ENCODE results near the gene HERC6.
"Not testable (repeated sequence)": the region's sequence is repeated elsewhere in the genome, so short reads cannot be mapped to it uniquely, and the experiment has no call there.

The HERC6 gene

DNA sequence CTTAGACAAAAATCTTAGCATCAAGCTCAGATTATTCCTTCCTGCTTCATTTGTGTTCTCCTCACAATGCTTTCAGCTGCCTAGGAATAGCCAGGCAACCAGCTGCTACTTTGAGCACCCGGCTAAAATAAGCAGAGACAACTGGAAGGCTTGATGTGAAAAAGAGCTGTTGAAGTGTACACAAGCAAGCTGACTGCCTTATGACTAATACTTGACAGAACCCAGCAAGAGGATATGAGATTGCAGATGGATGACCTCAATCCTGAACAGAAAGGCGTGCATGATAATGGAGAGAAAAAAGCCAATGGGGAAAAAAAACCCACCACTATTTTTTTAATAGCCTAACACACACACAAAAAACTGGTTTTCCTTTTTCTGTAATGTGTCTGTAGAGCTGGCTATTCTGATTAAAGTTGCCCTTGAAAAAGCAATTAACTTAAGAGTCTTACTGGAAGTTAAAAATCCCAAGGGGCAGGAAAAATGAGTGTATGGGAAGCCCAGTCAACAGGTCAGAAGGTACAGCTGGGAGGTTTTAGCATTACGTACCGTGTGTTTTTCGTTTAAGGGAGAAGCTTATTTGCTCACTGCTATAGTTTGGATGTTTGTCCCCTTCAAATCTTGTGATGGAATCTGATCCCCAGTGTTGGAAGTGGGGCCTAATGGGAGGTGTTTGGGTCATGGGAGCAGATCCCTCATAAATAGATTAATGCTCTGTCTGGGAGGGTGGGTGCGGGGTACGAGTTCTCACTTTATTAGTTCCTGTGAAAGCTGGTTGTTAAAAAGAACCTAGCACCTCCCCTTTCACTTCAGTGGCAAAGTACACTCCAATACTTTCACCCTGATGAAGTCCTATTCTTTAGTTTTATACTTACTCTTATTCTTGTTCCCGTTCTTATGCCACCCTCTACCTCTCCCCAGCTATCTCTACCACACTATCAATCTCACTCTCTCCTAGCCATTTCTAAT, 37.1 kb upstream of the HERC6 start:
- Histone ChIP-seq H3K4me1 (ENCODE audit: insufficient read depth, low read length, poor library complexity, severe bottlenecking) (no peaks in the 10 kb centered on the region), H3K27me3 (ENCODE audit: insufficient read depth, low read length, poor library complexity, severe bottlenecking) (no peaks in the 10 kb centered on the region), H3K4me3 (ENCODE audit: low read length, poor library complexity, severe bottlenecking) (no peak overlapping the region), H3K9ac (ENCODE audit: low read depth, low read length, poor library complexity, severe bottlenecking) (no peak overlapping the region), H3K4me2 (ENCODE audit: low read depth, low read length, poor library complexity, severe bottlenecking) (no peak overlapping the region), H3F3A (ENCODE audit: low read depth) (no peaks in the 10 kb centered on the region), H3K79me2 (ENCODE audit: insufficient read depth, low read length) (no peaks in the 10 kb centered on the region), H3K36me3 (ENCODE audit: insufficient read depth, low read length) (no peaks in the 10 kb centered on the region), H2AFZ (ENCODE audit: low read length) (peak overlapping the region; percentile 35; the same call in 1 of the 2 replicates), H3K9me3 (ENCODE audit: insufficient read depth, low read depth, low read length) (no peaks in the 10 kb centered on the region), H3K9me2 (replicated peaks; ENCODE audit: low read depth, low read length) (no peaks in the 10 kb centered on the region), H4K20me1 (ENCODE audit: insufficient read depth, low read length, poor library complexity, severe bottlenecking) (no peaks in the 10 kb centered on the region)
- TF ChIP-seq, protein P1, sequence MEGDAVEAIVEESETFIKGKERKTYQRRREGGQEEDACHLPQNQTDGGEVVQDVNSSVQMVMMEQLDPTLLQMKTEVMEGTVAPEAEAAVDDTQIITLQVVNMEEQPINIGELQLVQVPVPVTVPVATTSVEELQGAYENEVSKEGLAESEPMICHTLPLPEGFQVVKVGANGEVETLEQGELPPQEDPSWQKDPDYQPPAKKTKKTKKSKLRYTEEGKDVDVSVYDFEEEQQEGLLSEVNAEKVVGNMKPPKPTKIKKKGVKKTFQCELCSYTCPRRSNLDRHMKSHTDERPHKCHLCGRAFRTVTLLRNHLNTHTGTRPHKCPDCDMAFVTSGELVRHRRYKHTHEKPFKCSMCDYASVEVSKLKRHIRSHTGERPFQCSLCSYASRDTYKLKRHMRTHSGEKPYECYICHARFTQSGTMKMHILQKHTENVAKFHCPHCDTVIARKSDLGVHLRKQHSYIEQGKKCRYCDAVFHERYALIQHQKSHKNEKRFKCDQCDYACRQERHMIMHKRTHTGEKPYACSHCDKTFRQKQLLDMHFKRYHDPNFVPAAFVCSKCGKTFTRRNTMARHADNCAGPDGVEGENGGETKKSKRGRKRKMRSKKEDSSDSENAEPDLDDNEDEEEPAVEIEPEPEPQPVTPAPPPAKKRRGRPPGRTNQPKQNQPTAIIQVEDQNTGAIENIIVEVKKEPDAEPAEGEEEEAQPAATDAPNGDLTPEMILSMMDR (conservative IDR thresholded peaks at IDR 0.05; ENCODE audit: low read length) = no peak
- TF ChIP-seq EZH2phosphoT487 (IDR thresholded peaks at IDR 0.05; ENCODE audit: borderline replicate concordance) = no peak

DNA sequence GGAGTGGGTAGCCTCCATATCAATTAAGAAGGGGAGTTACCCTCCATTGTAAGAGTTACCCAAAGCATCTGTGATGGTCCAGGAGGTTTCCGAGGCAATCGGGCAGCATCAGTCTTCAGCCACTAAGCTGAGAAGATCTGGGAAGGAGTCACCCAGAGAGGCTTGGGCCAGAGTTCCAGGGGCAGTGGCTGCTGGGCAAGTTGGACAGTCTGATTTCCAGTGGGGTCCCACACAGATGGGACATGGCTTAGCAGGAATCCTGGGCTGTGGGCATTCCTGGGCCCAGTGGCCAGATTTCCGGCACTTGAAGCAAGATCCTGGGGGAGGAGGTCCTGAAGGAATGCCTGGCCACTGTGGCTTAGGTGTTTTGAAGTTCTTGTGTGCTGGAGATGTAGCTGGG, 31.8 kb upstream of the HERC6 start:
- H3K9me3 ChIP-seq (ENCODE audit: insufficient read depth, low read depth, low read length); H3K9ac ChIP-seq (ENCODE audit: low read depth, low read length, poor library complexity, severe bottlenecking); H3F3A ChIP-seq (ENCODE audit: low read depth); H3K27me3 ChIP-seq (ENCODE audit: insufficient read depth, low read length, poor library complexity, severe bottlenecking); H3K4me1 ChIP-seq (ENCODE audit: insufficient read depth, low read length, poor library complexity, severe bottlenecking); H3K4me2 ChIP-seq (ENCODE audit: low read depth, low read length, poor library complexity, severe bottlenecking); H3K79me2 ChIP-seq (ENCODE audit: insufficient read depth, low read length); H3K36me3 ChIP-seq (ENCODE audit: insufficient read depth, low read length); H4K20me1 ChIP-seq (ENCODE audit: insufficient read depth, low read length, poor library complexity, severe bottlenecking); H3K4me3 ChIP-seq (ENCODE audit: low read length, poor library complexity, severe bottlenecking); H3K9me2 ChIP-seq (replicated peaks; ENCODE audit: low read depth, low read length); H2AFZ ChIP-seq (ENCODE audit: low read length): not testable (repeated sequence)

DNA sequence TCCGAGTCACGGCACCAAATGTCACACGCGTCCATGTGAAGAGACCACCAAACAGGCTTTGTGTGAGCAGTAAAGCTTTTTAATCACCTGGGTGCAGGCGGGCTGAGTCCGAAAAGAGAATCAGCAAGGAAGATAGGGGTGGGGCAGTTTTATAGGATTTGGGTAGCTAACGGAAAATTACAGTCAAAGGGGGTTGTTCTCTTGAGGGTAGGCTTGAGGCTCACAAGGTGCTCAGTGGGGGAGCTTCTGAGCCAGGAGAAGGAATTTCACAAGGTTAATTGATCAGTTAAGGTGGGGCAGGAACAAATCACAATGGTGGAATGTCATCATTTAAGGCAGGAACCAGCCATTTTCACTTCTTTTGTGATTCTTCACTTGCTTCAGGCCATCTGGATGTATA, 29.9 kb upstream of the HERC6 start:
- H3K36me3 ChIP-seq (ENCODE audit: insufficient read depth, low read length); H3K4me3 ChIP-seq (ENCODE audit: low read length, poor library complexity, severe bottlenecking); H3K9ac ChIP-seq (ENCODE audit: low read depth, low read length, poor library complexity, severe bottlenecking); H3K9me3 ChIP-seq (ENCODE audit: insufficient read depth, low read depth, low read length); H3K27me3 ChIP-seq (ENCODE audit: insufficient read depth, low read length, poor library complexity, severe bottlenecking); H3K4me2 ChIP-seq (ENCODE audit: low read depth, low read length, poor library complexity, severe bottlenecking); H2AFZ ChIP-seq (ENCODE audit: low read length); H3F3A ChIP-seq (ENCODE audit: low read depth); H4K20me1 ChIP-seq (ENCODE audit: insufficient read depth, low read length, poor library complexity, severe bottlenecking); H3K79me2 ChIP-seq (ENCODE audit: insufficient read depth, low read length); H3K4me1 ChIP-seq (ENCODE audit: insufficient read depth, low read length, poor library complexity, severe bottlenecking); H3K9me2 ChIP-seq (replicated peaks; ENCODE audit: low read depth, low read length): not testable (repeated sequence)

DNA sequence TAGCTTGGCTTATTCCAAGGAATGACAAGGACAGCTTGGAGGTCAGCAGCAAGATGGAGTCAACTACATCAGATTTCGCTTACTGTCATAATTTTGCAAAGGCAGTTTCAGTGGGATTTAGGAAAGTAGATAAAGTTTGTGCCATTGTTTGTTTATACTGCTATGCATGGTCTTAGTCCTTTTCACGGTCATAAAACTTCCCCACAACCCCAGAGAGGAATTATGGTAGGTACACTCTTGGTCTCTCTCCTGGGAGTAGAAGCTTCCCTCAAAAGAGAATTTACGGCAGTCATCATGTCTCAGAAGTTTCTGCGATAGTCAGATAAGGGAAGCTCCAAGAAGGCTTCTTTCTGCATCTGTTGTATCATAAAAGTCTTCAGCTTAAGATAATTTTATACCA, 27.9 kb upstream of the HERC6 start:
- H3K4me2 ChIP-seq (ENCODE audit: low read depth, low read length, poor library complexity, severe bottlenecking) = no peak overlapping the region
- H3K9ac ChIP-seq (ENCODE audit: low read depth, low read length, poor library complexity, severe bottlenecking) = no peak overlapping the region
- H3K27me3 ChIP-seq (ENCODE audit: insufficient read depth, low read length, poor library complexity, severe bottlenecking) = no peaks in the 10 kb centered on the region
- H4K20me1 ChIP-seq (ENCODE audit: insufficient read depth, low read length, poor library complexity, severe bottlenecking) = no peaks in the 10 kb centered on the region
- peaks cover 6% of the 10 kb centered on the region for H3K9me3 ChIP-seq (ENCODE audit: insufficient read depth, low read depth, low read length)
- no peaks in the 10 kb centered on the region for H3K36me3 ChIP-seq (ENCODE audit: insufficient read depth, low read length)
- no peaks in the 10 kb centered on the region for H3F3A ChIP-seq (ENCODE audit: low read depth)
- no peaks in the 10 kb centered on the region for H3K4me1 ChIP-seq (ENCODE audit: insufficient read depth, low read length, poor library complexity, severe bottlenecking)
- H3K79me2 ChIP-seq (ENCODE audit: insufficient read depth, low read length) = no peaks in the 10 kb centered on the region
- no peaks in the 10 kb centered on the region for H3K9me2 ChIP-seq (replicated peaks; ENCODE audit: low read depth, low read length)
- no peak for TF ChIP-seq EZH2phosphoT487 (IDR thresholded peaks at IDR 0.05; ENCODE audit: borderline replicate concordance)
- TF ChIP-seq, protein P1 (conservative IDR thresholded peaks at IDR 0.05; ENCODE audit: low read length) = no peak
- H2AFZ ChIP-seq (ENCODE audit: low read length) = no peak overlapping the region
- no peak overlapping the region for H3K4me3 ChIP-seq (ENCODE audit: low read length, poor library complexity, severe bottlenecking)
